Neuron (in vitro differentiated cells): Measurements from ENCODE around the gene PRR33.

ENCODE experiments used
- H2AFZ ChIP-seq: one replicate; pipeline ENCODE4 v1.6.1; 2013; ENCODE audit warnings: low read depth, mild to moderate bottlenecking, inconsistent platforms, low read length, moderate library complexity
- H3K27me3 ChIP-seq: one replicate; pipeline ENCODE4 v1.6.1; 2013; ENCODE audit warnings: low read length; ENCODE audit not compliant: insufficient read depth
- H3K36me3 ChIP-seq: one replicate; pipeline ENCODE4 v1.6.1; 2013; ENCODE audit warnings: low read length; ENCODE audit not compliant: insufficient read depth
- H3K4me1 ChIP-seq: one replicate; pipeline ENCODE4 v1.6.1; 2013; ENCODE audit warnings: low read length; ENCODE audit not compliant: insufficient read depth
- H3K4me3 ChIP-seq: 2 replicates; pipeline ENCODE4 v1.5.1; 2013; ENCODE audit warnings: mild to moderate bottlenecking, low read length, moderate library complexity
- H3K9me3 ChIP-seq: one replicate; pipeline ENCODE4 v1.6.1; 2013; ENCODE audit warnings: low read length

The PRR33 gene

DNA sequence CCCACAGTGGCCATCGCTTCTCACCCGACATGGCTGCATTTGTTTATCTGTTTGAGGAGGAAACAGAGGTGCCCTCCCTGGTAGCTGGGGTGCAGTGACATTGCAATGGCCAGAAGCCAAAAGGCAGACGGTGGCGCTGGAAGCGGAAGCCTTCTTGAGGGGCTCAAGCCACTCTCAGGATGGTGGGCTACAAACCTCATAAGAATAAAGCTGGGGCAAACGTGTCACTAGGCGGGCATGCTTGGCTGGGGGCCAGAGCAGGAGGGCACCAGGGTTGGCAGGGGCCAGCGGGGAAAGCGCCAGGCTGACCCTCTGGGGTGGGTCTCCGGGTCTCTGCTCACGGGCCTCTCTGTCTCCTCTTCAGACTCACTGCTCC, 40.4 kb upstream of the PRR33 start:
- Histone ChIP-seq H3K4me1 (peaks cover 11% of the 10 kb centered on the region), H2AFZ (no peak overlapping the region), H3K4me3 (no peak overlapping the region), H3K27me3 (no peaks in the 10 kb centered on the region), H3K9me3 (no peaks in the 10 kb centered on the region), H3K36me3 (no peaks in the 10 kb centered on the region)

DNA sequence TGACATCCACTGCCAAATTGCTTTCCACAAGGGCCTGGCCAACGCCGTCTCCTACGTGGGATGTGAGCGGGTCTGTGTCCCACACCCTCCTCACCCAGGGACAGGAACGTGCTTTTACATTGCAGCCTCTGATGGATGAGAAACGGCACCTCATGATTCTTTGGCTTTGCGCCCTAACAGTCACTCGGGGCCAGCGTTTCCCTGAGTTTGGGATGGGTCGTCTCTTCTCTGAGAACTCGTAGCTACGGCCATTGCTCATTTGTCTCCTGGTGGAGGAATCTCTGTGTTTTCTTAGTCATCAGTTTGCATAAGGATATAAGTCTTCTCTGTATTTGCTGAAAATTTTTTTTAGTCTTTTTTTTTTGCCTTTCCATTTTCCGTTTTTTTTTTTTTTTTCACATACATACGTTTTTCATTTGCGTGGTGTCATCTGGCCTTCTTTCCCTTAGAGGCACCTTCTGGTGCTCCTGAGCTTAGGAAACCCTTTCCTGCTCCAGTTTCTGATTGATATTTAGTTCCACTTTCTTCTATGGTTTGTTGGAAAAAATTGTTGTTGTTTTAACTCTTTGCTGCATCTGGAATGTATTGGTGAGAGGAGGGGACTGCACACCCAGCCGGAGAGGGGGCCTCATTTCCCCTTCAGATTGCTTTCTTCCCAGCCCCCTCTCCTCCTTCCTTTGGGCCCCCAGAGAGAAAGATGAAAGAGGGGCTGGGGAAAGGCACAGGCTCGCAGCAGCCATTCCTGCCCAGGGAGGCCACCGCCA, 39.8 kb upstream of the PRR33 start:
- H3K4me1 ChIP-seq: peaks cover 14% of the 10 kb centered on the region
- no peak overlapping the region for H3K4me3 ChIP-seq

DNA sequence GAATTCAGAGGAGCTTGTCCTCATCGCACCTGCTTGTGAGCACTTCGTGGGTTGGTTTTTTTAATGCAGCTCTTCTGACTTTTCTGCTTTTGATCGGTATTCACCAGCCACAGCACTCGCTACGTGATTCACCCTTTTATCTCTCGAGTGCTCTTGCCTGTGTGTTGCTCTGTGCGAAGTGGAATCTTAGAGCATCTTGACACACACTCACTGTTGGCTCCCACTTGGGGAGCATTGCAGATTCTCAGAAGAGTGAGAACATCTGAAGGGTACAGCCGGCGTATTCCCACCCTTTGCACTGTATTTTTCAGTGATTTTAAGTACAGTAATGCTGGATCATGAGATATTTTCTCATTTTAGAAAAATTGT, 38.8 kb upstream of the PRR33 start:
- H2AFZ ChIP-seq: no peak overlapping the region
- no peaks in the 10 kb centered on the region for H3K36me3 ChIP-seq
- H3K4me1 ChIP-seq: peaks cover 14% of the 10 kb centered on the region
- H3K4me3 ChIP-seq: no peak overlapping the region
- H3K9me3 ChIP-seq: no peaks in the 10 kb centered on the region
- no peaks in the 10 kb centered on the region for H3K27me3 ChIP-seq

More for the DNA sequence above, 39.8 kb upstream of the PRR33 start:
- H2AFZ ChIP-seq: no peak overlapping the region
- H3K9me3 ChIP-seq: no peaks in the 10 kb centered on the region
- H3K27me3 ChIP-seq: no peaks in the 10 kb centered on the region
- no peaks in the 10 kb centered on the region for H3K36me3 ChIP-seq

DNA sequence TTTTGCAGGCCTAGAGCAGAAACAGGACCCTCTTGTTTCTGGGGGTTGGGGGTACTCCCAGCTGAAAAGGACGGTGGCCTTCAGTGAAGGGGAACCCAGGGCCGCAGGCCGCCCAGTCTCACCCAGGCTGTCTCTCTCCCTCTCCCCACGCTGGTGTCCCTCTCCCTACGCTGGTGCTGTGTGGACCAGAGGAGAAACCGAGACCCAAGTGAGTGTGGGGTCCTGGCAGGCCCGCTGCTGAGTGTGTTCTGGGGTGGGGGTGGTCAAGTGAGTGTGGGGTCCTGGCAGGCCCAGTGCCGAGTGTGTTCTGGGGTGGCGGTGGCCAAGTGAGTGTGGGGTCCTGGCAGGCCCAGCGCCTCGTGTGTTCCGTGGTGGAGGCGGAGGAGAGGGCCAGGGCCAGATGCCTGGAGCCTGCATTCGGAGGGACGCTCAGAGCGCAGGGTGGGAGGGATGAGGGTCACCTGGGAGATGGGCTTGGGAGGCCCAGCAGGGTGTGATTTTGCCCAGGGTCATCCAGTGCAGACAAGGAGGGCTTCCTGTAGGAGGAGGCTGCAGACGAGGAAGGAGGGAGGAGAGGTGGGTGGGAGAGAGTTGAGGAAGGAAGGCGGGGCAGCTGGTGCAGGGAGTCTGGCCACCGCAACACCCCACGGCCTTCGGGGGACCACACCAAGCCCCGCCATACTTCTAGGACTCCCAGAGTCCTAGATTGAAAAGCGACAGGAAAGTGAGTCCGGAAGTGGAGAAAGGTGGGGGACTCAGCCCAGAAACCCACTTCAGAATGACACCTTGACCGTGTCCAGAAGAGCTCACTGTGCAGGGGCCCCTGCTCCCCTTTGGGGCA, 38.1 kb upstream of the PRR33 start:
- no peaks in the 10 kb centered on the region for H3K27me3 ChIP-seq
- no peaks in the 10 kb centered on the region for H3K36me3 ChIP-seq
- H2AFZ ChIP-seq: no peak overlapping the region
- H3K4me1 ChIP-seq: peaks cover 14% of the 10 kb centered on the region
- no peaks in the 10 kb centered on the region for H3K9me3 ChIP-seq
- H3K4me3 ChIP-seq: no peak overlapping the region

DNA sequence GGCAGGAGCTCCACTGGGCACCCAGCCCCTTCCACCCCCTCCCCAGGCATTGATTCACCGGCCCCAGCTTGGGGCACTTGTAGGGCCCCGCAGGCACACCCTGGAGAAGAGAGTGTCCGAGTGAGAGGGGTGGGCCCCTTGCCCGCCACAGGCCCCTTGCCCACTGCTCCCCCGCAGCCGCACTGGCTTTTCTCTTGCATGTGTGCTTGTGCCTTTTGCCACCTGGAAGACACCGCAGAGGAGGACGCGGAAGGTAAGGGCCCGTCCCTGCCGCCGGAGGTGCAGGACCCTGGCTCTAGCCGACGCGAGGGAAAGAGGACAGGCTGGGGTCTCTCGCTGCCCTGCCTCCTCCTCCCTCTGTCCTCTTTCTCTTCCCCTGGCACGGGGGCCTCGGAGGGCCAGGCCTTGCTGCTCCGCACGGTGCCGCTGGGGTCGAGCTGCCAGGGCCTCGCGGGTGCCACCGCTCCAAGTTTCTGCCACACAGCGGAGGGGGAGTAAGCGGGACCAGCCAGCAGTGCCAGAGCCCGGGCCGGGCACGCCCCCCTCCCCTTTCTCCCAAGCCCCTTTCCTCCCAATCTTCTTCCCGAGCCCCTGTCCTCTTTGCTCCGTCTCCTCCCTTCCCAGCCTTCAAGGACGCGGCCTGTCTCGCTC, 37.3 kb upstream of the PRR33 start:
- Histone ChIP-seq H3K9me3 (no peaks in the 10 kb centered on the region), H3K4me3 (no peak overlapping the region), H2AFZ (no peak overlapping the region), H3K36me3 (no peaks in the 10 kb centered on the region), H3K27me3 (no peaks in the 10 kb centered on the region), H3K4me1 (peaks cover 14% of the 10 kb centered on the region)

DNA sequence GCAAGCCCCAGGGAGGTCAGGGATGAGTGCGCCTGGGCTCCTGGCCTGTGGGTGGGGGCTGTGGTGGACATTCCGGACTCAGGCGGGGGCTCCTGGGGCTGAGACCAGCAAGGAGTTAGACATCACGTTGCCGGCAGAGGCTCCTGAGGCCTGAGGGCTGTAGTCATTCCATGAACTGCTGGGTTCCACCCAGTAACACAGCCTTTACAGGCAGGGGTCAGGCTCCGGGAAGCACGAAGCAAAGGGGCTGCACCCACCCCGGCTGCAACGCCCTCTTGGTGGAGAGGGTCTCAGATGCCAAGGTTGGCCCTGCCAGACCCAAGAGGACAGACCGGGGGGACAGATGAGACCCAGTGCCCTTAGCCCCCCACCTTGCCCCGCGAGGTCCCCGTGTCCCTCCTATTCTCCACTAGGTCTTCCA, 36.8 kb upstream of the PRR33 start:
- H3K36me3 ChIP-seq: no peaks in the 10 kb centered on the region
- H3K9me3 ChIP-seq: no peaks in the 10 kb centered on the region
- H3K4me3 ChIP-seq: no peak overlapping the region
- no peaks in the 10 kb centered on the region for H3K27me3 ChIP-seq
- peaks cover 14% of the 10 kb centered on the region for H3K4me1 ChIP-seq
- no peak overlapping the region for H2AFZ ChIP-seq

DNA sequence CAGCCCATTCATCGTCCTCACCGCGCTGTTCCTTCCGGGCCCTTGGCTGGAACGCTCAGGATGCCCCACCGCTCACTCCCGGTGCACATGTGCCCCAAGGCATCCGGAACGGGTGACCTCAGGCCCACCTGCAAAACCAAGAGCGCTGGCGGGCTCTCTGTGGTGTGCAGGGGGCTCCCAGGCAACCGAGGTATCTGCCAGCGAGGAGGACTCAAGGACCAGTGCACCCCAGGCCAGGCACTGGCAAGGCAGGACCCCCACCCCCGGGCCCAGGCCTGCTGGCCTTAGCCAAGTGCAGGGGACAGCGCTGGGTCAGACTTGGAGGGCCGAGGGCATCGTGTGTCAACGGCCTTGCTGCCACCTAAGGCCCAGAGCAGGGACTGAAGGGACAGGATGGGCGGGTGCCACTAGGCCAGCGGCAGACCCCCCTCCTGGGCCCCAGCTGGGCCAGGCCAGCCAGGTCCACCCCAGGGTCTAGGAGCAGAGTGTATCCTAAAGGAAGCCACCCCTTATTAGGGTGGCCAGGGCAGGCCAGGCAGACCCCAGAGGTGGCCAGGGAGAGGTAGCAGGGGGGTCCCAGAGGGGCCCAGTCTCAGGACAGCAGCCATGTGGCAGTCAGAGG, 36.3 kb upstream of the PRR33 start:
- Histone ChIP-seq H3K9me3 (no peaks in the 10 kb centered on the region), H3K4me1 (peaks cover 14% of the 10 kb centered on the region), H3K4me3 (no peak overlapping the region), H3K36me3 (no peaks in the 10 kb centered on the region), H3K27me3 (no peaks in the 10 kb centered on the region), H2AFZ (no peak overlapping the region)

DNA sequence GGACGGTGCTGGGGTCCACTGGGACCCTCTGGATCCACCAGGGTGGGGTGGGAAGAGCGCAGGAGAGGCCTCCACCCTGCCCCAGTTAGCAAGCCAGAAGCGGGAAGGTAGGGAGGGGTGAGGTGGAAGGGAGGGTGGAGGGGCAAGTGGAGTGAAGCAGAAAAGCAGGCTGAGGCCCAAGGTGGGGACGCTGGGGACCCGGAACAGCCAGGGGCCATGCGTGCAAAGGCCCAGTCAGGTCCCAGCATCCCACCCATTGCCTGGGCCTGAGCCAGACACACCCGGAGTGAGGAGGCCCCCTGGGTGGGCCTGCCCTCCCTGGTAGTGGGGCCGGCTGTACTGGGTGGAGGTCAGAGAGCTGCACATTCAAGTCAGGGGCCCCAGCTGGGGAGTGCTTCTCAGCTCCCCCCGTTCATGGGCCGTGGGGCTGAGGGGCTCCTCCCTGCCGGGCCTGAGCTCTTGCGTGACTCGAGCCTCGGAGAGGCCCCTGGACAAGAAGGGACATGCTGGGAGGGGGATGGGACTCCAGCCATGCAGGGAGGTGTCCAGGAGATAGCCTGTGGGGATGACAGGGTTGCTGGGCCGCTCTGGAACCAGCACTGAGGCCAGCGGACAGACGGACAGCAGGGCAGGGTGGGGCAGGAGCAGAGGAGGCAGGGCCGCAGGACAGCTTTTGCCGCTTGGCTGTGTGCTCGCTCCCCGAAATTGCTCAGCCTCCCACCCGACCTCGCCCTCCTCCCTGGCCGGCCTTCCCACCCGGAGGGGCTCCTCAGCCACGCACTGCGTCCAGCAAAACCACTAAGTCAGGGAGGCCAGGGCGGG, 35.5 kb upstream of the PRR33 start:
- peaks cover 2% of the 10 kb centered on the region for H3K27me3 ChIP-seq
- peaks cover 14% of the 10 kb centered on the region for H3K4me1 ChIP-seq
- H3K4me3 ChIP-seq: no peak overlapping the region
- H3K9me3 ChIP-seq: no peaks in the 10 kb centered on the region
- H2AFZ ChIP-seq: no peak overlapping the region
- H3K36me3 ChIP-seq: no peaks in the 10 kb centered on the region

DNA sequence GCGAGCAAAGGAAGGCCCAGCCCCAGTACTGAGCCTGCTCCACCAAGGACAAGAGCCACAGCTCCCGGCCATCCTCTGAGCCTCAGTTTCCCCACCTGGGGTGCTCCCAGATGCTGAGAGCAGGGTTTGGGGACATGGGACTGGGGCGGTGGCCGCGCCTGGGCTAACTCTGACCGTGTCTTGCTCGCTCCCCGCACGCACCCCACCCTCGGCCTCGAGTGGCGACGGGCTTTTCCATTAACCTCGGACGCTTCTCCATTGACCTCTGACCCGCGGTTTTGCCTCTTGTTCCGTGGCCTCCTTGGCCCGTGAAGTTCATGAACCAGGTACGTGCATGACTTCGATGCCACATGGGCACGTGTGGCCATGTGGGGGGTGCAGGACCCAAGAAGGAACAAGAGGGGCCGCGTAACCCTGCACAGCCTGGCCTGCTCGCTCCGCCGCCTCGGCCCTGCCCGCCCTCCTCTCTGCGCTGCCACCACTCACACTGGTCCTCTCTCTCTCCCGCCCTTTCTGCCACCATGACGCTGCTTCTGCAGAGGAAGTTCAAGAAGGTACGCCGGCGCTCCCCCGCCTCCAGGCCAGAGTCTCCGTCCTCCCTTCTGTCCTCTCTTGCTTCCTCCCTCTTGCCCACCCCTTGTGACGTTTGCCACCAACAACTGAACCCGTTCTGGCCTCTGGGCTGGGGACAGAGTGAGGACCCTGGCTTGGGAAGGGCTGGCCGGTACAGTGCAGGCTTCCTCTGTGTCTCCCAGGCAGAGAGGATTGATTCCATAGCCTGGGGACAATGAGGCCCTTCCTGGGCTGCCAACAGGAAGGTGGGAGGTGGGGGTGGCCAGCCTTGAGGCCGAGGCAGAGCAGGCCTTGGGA, 34.7 kb upstream of the PRR33 start:
- Histone ChIP-seq H3K4me1 (peaks cover 9% of the 10 kb centered on the region), H2AFZ (no peak overlapping the region), H3K4me3 (no peak overlapping the region), H3K9me3 (no peaks in the 10 kb centered on the region), H3K36me3 (no peaks in the 10 kb centered on the region), H3K27me3 (peaks cover 2% of the 10 kb centered on the region)

DNA sequence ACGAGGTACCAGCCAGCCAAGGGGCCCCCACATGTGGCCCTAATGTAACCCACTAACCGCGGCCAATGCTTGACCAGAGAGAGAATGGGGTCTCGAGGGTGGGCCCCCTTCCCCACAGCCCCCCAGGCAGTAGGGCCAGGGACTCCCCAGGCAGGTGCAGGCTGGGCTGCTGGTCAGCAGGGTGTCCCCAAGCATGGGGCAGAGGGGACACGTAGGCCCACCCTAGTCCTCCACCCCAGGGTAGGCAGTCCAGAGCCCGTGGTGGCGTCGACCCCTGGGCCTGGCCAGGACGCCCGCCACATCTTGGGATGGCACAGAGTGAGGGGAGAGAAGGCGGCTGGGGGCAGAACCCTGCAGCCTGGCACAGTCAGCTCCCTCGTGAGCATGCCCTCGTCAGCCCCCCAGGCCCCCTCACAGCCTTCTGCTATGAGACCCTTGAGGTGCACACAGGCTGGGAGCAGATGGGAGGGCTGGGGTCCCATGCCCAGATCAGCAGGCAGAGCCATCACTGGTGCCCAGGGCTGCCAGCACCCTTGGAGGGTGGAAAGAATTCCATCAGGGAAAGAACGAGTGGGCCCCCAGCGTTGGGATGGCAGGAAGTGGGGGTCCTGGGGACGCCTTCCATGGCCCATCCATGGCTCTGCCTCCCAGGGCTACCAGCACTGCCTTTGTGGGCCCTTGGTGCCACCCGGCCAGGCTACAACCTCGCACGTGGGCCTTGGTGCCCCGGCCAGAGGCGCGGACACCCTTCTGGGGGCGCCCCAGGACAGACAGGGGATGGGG, 33.9 kb upstream of the PRR33 start:
- Histone ChIP-seq H3K9me3 (no peaks in the 10 kb centered on the region), H2AFZ (no peak overlapping the region), H3K36me3 (no peaks in the 10 kb centered on the region), H3K4me3 (no peak overlapping the region), H3K4me1 (peaks cover 9% of the 10 kb centered on the region), H3K27me3 (peaks cover 2% of the 10 kb centered on the region)

DNA sequence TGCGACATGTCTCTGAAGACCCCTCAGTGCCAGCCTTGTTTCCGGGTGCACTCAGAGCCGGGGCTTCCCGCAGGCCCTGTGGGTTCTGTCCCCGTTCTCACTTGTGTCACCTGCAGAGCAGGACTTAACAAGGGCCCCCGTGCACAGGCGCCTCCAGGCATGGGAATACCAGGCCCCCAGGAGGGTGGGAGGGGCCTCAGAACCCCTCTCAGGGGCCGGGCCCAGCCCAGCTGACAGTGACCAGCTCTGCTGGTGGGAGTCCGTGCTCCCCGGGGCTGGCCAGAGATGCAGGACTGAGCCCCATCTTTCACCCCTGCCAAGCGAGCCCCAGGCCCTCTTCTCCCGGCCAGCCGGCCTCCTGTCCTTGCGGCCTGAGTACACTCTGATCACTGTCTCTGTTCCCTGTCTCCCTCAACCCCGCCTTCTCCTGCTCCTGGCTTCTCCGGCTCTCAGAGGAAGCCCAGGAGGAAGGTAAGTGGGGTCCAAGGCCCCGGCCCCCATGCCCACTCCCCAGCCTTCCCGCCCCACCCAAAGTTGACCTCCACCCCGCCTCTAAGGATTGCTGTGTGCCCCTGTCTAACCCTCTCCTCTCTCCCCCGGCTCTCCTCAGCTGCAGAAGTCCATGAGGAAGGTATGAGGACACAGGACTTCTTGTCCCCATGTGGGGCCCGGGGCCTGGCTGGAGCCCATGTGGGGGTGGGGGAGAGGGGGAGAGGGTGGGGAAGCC, 33.1 kb upstream of the PRR33 start:
- Histone ChIP-seq H3K9me3 (no peaks in the 10 kb centered on the region), H3K27me3 (peaks cover 6% of the 10 kb centered on the region), H3K4me1 (peaks cover 9% of the 10 kb centered on the region), H3K4me3 (no peak overlapping the region), H2AFZ (no peak overlapping the region), H3K36me3 (no peaks in the 10 kb centered on the region)
